GM19023 (cell line): ENCODE measurements around the gene IRF2BP1.

Source experiments
- ATAC-seq: cut with Tn5 transposase; IDR thresholded peaks from one replicate; pipeline ENCODE4 v1.9.1; 2021; ENCODE audit warnings: mild to moderate bottlenecking, moderate library complexity; ENCODE audit not compliant: unreplicated experiment

Gene IRF2BP1

DNA sequence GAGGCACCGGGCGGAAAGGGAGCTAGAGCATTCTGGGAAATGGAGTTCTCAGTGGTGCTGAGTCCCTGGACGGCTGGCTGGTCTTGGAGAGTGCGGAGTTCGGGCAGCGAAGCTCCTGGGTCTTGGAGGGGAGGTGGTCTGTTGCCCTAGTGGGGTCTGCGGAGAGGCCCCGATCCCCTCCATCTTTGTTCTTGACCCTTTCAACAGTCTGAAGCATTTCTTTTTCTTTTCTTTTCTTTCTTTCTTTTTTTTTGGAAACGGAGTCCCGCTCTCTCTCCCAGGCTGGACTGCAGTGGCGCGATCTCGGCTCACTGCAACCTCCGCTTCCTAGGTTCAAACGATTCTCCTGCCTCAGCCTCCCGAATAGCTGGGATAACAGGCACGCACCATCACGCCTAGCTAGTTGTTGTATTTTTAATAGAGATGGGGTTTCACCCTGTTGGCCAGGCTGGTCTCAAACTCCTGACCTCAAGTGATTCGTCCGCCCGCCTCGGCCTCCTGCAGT lies 22.6 kb downstream of the IRF2BP1 start:
- no peak for ATAC-seq

DNA sequence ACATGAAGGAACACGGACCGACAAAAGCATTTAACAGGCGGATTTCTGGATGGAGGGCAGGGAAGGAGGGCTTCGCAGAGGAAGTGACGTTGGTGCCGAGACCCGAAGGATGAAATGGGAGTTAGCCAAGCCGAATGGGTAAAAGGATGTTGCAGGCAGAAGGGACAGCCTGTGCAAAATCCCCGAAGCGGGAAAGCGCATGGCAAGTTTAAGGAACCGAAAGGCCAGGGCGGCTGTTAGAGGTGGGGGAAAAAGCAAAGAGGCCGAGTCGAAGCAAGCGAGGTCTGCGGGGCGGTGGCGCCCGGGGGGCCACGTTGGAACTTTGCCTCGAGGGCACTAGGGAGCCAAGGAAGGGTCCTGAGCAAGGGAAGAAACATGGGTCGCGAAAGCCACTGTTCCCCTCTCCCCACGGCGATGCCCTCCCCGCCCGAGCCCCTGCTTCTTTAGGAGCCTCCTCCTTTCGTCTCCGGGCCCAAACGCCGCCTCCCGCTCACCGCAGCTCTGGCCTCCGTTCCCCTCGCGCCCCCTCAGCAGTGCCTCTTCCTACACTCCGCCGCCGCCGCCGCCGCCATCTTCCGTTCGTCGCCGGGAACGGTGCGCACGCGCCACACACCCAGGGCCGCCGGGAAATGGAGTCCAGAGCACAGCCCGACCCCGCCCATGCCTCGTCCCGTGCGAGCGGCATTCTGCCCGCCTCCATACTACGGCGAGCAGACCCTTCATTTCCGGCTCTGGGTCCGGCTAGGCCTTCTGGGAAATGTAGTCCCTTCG lies 23.2 kb downstream of the IRF2BP1 start, which contains the start of gene SYMPK:
SYMPK (minus strand) TSS at position 584 of the 771 bp plus-strand sequence. CDS start 8,652 bp downstream, outside the sequence.
- peak; percentile 88 for ATAC-seq

DNA sequence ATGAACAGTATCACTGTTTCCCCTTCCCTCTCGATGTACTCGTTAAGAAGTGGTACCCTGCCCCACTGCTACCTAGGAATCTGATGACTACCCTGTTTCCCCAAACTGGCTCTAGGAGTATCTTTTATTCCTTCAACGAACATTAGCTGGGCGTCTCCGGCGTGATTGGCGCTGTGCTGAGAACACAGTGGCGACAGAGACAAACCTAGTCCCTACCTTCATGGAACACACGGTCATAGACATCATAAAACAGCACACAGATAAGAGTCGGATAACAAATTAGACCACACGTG lies 23.7 kb downstream of the IRF2BP1 start:
- no peak for ATAC-seq

DNA sequence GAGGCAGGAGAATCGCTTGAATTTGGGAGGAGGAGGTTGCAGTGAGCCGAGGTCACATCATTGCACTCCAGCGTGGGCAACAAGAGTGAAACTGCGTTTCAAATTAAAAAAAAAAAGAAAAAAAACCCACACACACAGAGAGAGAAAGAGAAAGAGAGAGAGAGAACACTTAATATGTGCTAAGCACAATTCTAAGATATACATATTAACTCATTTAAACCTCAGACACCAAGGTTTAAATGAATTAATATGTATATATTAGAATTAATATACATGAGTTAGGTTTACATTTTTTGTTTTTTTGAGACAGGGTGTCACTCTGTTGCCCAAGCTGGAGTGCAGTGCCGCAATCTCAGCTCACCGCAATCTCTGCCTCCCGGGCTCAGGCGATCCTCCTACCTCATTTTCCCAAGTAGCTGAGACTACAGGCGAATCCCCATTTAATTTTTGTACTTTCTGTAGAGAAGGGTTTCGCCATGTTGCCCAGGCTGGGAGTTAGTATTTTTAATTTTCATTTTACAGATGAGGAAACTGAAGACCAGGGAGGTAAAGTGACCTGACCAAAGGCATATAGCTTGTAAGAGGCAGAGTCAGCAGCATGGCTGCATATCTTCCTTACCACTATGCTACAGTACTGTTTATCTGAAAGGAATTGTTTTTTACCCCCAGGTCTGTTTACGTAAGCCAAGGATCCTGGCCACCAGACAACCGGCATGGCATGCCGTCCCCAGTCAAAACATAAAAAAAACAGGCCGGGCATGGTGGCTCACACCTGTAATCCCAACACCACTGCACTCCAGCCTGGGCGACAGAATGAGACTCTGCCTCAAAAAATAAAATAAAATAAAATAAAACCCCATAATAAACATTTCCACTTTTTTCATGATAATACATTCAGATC lies 25.3 kb downstream of the IRF2BP1 start:
- ATAC-seq, result no peak

DNA sequence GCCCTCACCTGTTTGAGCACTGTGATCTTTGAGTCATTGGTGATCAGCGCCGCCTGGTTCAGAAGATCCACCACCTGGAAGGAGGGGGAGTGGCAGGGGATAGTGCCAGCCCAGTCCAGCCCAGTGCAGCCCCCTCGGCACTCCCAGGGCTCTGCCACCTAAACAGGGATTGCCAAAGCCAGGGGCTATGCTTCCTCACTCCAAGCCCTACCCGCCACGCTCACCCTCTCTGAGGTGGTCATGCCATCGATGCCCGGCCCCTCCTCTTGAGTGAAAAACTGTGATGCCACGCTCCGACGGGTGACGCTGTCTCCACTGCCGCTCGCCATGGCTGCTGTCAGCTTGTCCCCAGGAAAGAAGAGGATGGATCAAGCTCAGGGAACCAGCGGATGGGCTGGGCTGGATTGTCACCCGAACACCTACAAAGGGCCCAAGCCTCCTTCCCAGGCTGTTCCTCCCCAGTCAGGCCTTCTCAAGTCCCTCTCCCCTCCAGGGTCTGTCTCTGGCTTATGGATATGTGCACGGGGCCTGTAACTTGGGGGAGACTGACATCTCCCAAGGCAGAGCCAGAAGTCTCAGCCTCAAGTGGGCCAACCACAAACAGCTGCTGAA lies 31.7 kb downstream of the IRF2BP1 start:
- ATAC-seq, result no peak

DNA sequence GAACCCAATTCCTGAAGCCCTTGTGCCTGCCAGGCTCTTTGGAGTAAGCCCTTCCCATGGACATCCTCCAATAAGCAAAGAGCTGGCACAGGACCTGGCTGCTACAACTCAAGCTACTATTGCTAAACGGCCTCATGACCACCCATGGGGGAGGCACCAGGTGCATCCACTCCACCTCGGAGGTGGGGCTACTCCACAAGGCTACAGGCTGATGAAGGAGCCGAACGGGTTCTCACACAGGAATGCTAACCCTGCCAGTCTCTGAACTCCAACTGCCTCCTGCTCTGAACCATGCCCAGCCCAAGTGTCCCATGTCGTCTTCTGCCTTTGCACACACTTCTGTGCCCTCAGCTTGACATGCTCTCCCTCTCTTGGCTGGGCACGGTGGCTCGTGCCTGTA lies 33.0 kb downstream of the IRF2BP1 start:
- no peak for ATAC-seq

DNA sequence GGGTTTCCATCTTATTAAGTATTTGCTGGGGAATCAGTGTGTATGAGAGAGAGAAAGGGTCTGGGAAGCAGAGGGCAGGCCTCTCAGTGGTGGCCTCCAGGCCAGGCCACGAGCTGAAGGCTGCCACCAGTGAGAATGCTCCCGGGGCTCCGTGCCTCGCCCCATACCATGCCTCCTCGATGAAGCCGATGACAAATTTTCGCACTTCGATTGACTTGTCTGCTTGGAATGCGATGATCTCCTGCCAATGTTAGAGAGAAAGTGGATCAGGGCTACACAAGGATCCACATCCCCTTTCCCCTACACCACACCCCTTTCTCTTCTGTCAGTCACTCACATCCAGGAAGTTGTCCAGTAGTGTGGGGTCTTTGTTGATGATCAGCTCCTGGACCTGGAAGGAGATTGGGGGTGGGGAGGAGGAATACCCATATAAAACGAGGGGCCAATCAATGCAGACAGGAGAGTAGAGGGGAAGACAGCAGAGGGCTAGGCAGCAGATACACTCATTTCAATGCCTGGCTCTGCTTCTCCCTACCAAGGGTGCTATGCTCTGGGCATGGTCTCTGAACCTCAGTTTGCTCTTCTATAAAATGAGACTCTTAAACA lies 33.7 kb downstream of the IRF2BP1 start:
- ATAC-seq, result no peak

DNA sequence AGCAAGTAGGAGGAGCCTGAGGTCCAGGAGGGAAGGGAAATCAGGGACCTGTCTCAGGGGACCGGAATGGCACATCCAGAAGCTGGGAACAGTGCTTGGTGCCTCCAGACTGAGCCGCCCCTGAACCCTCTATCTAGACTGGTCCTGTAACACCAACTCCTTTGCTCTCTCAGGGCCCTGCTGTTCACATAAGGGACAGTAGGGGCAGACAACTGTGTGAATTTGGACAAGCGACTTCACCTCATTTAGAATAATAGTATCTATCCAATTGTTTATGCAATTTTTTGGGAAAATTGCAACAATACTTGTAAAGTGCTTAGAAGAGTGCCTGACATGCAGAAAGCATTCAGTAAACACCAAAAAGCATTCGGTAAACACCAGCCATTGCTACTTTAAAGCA lies 37.0 kb downstream of the IRF2BP1 start:
- no peak for ATAC-seq

DNA sequence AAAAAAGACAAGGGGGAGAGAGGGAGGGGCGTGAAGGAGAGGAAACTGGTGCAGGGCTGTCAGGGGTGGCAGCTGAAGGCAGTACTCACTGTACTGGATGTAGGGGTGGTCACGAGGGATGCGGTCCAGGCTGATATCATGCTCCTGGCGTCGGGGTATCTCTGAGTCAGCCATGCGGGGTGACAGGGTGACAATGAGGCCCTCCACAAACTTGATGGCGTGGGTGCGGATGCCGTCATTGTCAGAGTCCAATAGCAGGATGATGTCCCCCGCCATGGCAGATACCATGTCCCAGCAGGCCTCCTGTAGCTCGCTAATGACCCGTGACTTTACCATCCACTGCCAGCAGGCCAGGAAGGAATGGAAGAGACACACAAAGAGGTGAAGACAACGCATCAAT lies 38.3 kb downstream of the IRF2BP1 start:
- ATAC-seq, result no peak

DNA sequence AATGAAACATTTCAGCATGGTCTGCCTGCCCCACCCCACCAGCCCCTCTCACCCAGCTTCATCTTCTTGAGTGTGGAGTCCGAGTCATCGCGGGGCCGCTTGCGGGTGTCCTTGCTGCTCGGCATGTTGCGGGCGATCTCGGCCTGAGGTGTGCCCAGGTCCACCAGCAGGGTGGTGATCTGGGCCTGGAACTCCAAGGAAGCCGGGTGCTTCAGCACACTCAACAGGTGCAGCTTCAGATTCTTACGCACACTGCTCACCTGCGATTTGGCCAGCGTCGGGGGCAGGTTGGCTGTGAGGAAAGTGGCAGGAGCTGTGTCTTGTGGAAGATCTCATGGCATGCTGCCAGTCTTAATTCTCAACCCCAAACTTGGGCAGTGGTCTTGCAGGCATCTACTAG lies 43.7 kb downstream of the IRF2BP1 start:
- ATAC-seq, result no peak

DNA sequence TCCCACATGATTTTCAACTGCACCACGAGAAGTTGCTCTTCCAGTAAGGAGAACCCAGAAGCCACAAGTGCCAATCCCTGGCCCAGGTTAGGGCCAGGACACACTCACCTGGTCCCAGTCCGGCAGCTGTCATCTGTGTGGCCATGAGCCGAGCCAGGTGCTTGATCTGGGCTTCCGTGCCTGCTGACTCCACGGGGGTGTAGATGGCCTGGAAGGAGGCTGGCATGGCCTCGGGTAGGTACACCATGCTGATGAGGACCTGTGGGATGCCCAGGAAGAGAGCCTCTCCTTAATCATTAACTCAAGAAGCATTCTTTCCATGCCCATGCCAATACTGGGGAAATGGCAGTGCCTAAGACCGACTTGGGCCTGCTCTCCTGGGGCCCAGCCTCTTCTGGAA lies 51.0 kb downstream of the IRF2BP1 start:
- ATAC-seq, result no peak
